ENCODE measurements around the gene ZNF283.

GRCh38 chr19:43781630-43782310 lies 45.4 kb upstream of the ZNF283 start:
- TF ChIP-seq CTCF (IDR thresholded peaks at IDR 0.05) (no peak), EZH2phosphoT487 (IDR thresholded peaks at IDR 0.05) (no peak)

Data from neural progenitor cell (in vitro differentiated cells).